T-helper 2 cell treated with Interferon-gamma antibody and Interleukin-4, amounts not matched to agents 100 ng/mL and 5 ng/mL, for 36 hours (primary cell): Measurements from ENCODE around the gene AKAP8L. TPM values are rescaled to one million over a fixed set of nuclear protein-coding genes. Genes with fewer than 3 reads are reported as not detected.
"Not testable (repeated sequence)": the region's sequence is repeated elsewhere in the genome, so short reads cannot be mapped to it uniquely, and the experiment has no call there.

Experiments used
- intact Hi-C: fragments of 100-400 bp; cut with micrococcal nuclease; formaldehyde crosslinking; loops from one replicate; pipeline ENCODE4 v1.15.1; 2023
- total RNA-seq: library from RNA; stranded (reverse); gene quantifications from 2 replicates; pipeline ENCODE4 v1.2.3, GENCODE V29; 2022

AKAP8L gene
- total RNA-seq, 1 donor from 2014 or later, result 76.6 TPM

DNA sequence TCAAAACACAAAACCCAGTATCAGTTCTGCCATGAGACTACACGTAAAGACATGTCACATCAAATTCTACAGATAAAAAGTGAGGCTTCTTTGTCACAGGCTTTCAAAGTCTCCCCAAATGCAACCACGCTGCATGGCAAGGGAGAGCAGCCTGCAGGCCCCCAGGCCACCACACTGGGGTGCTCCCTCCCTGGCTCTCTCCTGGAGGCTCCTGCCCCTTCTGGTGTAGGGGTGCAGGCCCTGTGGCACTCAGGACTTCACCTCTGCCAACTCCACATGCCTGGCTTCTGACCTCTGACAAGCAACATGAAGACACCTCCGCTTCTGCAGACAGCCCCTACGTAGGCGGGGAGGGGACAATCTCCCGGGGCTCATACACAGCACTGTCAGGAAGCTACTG lies 53.5 kb downstream of the AKAP8L start:
- intact Hi-C loops, result no loop called here

- intact Hi-C loops, result not testable (repeated sequence)
These were observed 55.0 kb downstream of the AKAP8L start for GRCh38 chr19:15363791-15364190.

DNA sequence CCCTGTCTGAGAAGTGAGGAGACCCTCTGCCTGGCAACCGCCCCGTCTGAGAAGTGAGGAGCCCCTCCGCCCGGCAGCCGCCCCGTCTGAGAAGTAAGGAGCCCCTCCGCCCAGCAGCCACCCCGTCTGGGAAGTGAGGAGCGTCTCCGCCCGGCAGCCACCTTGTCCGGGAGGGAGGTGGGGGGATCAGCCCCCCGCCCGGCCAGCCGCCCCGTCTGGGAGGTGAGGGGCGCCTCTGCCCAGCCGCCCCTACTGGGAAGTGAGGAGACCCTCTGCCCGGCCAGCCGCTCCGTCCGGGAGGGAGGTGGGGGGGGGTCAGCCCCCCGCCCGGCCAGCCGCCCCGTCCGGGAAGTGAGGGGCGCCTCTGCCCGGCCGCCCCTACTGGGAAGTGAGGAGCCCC lies 55.7 kb downstream of the AKAP8L start:
- intact Hi-C loops, result not testable (repeated sequence)

DNA sequence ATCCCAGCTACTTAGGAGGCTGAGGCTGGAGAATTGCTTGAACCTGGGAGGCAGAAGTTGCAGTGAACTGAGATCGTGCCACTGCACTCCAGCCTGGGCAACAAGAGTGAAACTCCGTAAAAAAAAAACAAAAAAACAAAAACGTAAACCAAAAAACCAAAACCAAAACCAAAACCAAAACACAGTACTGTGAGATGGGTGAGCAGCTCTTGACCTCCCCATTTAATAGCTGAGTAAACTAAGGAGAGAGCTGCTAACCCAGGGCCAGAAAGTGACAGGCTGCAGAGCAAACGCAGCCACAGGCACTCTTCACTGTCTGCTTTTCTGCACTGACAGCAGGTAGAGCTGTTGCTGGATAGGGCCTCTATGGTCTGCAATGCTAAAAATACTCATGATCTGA lies 58.8 kb downstream of the AKAP8L start:
- intact Hi-C loops, result not testable (repeated sequence)

DNA sequence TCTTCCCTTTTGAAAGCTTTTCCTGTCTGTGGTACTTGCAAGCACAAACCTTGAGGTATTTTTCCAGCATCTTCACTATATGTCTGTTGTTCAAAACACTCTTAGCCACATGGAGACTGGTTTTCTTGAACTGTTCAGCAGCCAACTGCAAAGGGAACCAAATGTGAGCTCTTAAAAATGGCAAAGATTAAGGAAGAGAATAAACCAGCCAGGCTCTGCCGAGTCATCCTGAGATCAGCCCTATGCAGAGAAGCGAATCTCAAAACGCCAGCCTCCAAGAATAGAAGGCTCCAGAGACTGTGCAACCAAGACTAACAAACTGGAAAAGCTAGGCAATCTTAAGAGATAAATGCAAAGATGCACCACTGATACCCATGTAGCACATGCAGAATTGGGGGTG lies 59.9 kb downstream of the AKAP8L start:
- intact Hi-C loops, result no loop called here

- intact Hi-C loops, result no loop called here
These were observed 60.9 kb downstream of the AKAP8L start for GRCh38 chr19:15357906-15358305.

- intact Hi-C loops, result no loop called here
These were observed 64.1 kb downstream of the AKAP8L start for GRCh38 chr19:15354566-15355296.

DNA sequence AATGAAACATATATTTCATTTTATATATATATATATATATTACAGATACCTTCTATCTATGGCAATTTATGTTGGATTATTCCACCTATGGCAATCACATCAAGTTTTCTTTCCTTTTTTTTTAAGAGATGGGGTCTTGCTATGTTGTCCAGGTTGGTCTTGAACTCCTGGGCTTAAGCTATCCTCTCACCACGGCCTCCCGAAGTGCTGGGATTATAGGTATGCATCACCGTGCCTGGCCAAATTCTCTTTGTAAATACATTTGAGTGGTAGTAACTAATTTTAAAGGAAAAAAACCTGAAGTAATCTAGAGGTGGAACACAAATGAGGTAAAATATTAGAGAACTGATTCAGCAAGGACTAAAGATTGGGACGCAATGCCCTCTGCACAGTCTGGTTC lies 64.9 kb downstream of the AKAP8L start:
- intact Hi-C loops, result no loop called here

DNA sequence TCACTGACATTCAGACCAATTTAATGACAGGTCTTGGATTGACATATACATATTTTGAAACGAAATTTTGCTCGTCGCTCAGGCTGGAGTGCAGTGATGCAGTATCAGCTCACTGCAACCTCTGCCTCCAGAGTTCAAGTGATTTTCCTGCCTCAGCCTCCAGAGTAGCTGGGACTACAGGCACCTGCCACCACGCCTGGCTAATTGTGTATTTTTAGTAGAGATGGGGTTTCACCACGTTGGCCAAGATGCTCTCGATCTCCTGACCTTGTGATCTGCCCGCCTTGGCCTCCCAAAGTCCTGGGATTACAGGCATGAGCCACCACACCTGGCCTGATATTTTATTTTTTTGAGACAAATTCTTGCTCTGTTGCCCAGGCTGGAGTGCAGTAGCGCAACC lies 66.3 kb downstream of the AKAP8L start:
- intact Hi-C loops, result not testable (repeated sequence)

DNA sequence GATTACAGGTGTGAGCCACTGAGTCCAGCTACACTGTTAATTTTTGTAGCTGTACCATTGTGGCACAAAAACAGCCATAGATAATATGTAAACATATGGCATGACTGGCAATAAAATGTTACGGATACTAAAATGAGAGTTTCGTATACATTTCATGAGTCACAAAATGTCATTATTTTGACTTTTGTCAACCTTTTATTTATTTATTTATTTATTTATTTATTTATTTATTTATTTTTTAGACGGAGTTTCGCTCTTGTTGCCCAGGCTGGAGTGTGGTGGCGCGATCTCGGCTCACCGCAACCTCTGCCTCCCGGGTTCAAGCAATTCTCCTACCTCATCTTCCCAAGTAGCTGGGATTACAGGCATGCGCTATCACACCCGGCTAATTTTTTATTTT lies 77.5 kb downstream of the AKAP8L start:
- intact Hi-C loops, result not testable (repeated sequence)

- intact Hi-C loops, result no loop called here
These were observed 78.7 kb downstream of the AKAP8L start for GRCh38 chr19:15340086-15340485.

DNA sequence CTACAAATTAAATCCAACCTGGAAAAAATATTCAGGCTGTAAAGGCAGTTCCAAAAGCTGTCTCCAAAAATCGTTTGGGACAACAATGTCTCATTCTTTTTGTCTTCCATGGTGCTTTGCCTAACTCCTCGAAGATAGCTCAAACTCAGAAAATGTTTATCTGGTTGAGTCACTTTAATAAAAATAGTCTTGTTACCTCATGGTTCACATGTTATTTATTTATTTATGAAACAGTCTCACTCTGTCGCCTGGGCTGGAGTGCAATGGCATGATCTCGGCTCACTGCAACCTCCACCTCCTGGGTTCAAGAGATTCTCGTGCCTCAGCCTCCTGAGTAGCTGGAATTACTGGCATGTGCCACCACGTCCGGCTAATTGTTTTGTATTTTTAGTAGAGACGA lies 81.6 kb downstream of the AKAP8L start:
- intact Hi-C loops, result no loop called here

GRCh38 chr19:15335992-15336391 lies 82.8 kb downstream of the AKAP8L start:
- intact Hi-C loops, result not testable (repeated sequence)

- intact Hi-C loops, result loop anchor here (2.0 to 5.0 kb wide), 2 partner anchors 40 to 86 kb away; partner anchors contain the start of gene AKAP8L
These were observed 86.3 kb downstream of the AKAP8L start, which contains the start of gene BRD4 for GRCh38 chr19:15332311-15332996. Gene BRD4 (minus strand): TSS chr19:15332539. CDS start chr19:15273099, 59,440 bp downstream.

DNA sequence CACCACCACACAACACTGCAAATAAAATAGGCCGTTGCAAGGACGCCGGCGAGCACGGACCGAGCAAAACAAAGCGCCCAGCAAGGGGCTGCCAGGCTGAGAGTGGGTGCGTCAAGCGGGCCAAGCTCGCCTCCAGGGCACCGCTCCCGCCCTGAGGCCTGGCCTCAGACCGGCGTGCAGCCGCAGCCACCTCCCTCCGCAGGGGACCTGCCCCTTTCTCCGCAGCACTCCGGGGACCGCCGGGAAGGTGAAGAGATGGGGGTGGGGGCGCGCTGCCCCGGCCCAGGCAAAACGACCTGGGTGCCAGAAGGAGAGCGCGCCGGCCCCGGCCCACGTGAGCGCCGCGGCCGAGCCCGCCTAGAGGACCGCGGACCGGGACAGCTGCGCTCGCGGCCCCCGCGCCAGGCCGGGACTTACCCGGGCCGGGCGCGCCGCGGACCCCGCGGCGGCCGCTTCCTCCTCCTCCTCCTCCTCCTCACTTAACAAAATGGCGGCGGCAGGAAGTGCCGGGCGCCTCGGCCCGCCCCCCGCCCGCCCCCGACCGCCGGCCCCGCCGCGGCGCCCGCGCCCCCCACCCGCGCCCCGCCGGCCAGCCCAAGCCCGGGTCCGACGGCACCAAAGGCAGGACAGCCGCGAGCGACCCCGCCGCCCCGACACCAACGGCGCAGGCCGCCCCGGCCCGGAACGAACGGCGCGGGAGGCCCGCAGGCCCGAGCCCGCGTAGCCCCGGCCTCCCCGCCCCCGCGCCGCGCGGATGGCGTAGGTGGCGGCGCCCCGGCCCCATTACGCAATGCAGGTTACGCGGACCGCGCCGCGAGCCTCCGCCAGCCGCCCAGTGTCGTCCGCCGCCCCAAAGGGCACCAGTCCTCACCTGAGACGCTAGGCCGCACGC lies 87.1 kb downstream of the AKAP8L start:
- intact Hi-C loops, result loop anchor here (1.0 to 5.0 kb wide), 4 partner anchors 39 to 225 kb away; partner anchors contain the start of genes AKAP8 and AKAP8L

DNA sequence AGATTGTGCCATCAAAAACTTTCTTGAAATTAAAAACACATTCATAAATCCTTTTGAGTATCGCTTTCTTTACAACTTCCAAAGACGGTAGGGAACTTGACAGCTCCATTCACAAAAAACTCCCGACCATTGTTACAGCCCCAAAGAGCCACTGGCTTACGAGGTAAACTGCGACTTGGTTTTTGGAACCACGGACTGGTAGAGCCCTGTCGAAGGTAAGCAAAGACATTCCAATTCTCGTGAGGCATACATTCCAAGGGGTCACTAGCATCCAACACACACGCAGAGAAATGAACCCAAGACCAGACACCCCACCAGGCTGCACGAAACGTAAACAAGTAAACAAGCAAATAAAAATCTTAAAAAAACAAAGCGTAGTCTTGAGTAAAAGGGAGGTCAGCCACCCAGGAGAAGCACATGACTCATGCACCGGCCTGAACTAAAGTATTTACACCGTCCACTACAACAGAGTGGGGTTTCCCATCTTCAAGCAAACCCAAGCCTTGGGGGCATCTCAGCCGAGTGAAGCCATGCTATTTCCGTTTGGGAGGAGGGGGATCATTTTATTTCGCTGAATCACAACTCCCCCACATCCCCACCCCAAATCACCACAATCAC lies 87.9 kb downstream of the AKAP8L start:
- intact Hi-C loops, result loop anchor here (1.0 to 5.0 kb wide), 3 partner anchors 39 to 226 kb away; partner anchors contain the start of gene AKAP8

Other genes starting within 250 kb of the AKAP8L start
- gene NOTCH3, start 218.0 kb downstream of the AKAP8L start, total RNA-seq, result not detected in 2 replicates
- 0.11 TPM in 1 of 2 replicates, not detected in the other for gene EPHX3, start 186.5 kb downstream of the AKAP8L start, total RNA-seq
- 115 and 117 TPM in 2 replicates for gene BRD4, start 86.4 kb downstream of the AKAP8L start, total RNA-seq
- gene AKAP8, start 39.2 kb downstream of the AKAP8L start, total RNA-seq, result 57.8 and 60.9 TPM in 2 replicates
- gene WIZ, start 31.0 kb upstream of the AKAP8L start, total RNA-seq, result 27.3 and 30.7 TPM in 2 replicates
- 113 and 133 TPM in 2 replicates for gene RASAL3, start 45.6 kb upstream of the AKAP8L start, total RNA-seq
- not detected in 2 replicates for gene PGLYRP2, start 60.5 kb upstream of the AKAP8L start, total RNA-seq
- 0.34 and 0.55 TPM in 2 replicates for gene CYP4F22, start 89.5 kb upstream of the AKAP8L start, total RNA-seq
- gene CYP4F8, start 196.2 kb upstream of the AKAP8L start, total RNA-seq, result not detected in 2 replicates
- 0.18 and 0.32 TPM in 2 replicates for gene CYP4F3, start 221.9 kb upstream of the AKAP8L start, total RNA-seq